EH (cell line): Measurements from ENCODE around the gene NID2.

Experiments
- DNase-seq: peaks from one replicate; pipeline ENCODE4 v3.0.0-alpha.2; 2015; ENCODE audit warnings: low read depth

The NID2 gene

GRCh38 chr14:52029881-52030280 is 39.0 kb downstream of the NID2 start:
- peak; percentile 49 for DNase-seq

GRCh38 chr14:52026901-52027300 is 42.0 kb downstream of the NID2 start:
- no peak for DNase-seq

GRCh38 chr14:52026017-52026660 is 42.7 kb downstream of the NID2 start:
- peak; percentile 49 for DNase-seq

GRCh38 chr14:52025310-52025709 is 43.5 kb downstream of the NID2 start:
- DNase-seq: peak; percentile 96

- DNase-seq: peak; percentile 85
Measured at GRCh38 chr14:52023518-52023917, 45.3 kb downstream of the NID2 start.

GRCh38 chr14:52021957-52022600 is 46.8 kb downstream of the NID2 start:
- no peak for DNase-seq

GRCh38 chr14:52020866-52021717 is 47.8 kb downstream of the NID2 start:
- no peak for DNase-seq

GRCh38 chr14:52020161-52020714 is 48.6 kb downstream of the NID2 start:
- DNase-seq: no peak

- no peak for DNase-seq
Measured at GRCh38 chr14:52018970-52019369, 49.9 kb downstream of the NID2 start.

- DNase-seq: peak; percentile 65
Measured at GRCh38 chr14:52018252-52018651, 50.6 kb downstream of the NID2 start.

GRCh38 chr14:52015411-52016030 is 53.3 kb downstream of the NID2 start:
- DNase-seq: peak; percentile 35

- no peak for DNase-seq
Measured at GRCh38 chr14:52014601-52015267, 54.1 kb downstream of the NID2 start.

GRCh38 chr14:52013984-52014600 is 54.8 kb downstream of the NID2 start:
- no peak for DNase-seq

GRCh38 chr14:52012635-52013034 is 56.2 kb downstream of the NID2 start:
- DNase-seq: no peak

- DNase-seq: no peak
Measured at GRCh38 chr14:52011523-52011922, 57.3 kb downstream of the NID2 start.

- no peak for DNase-seq
Measured at GRCh38 chr14:52010173-52010693, 58.6 kb downstream of the NID2 start.

- no peak for DNase-seq
Measured at GRCh38 chr14:52008136-52008535, 60.7 kb downstream of the NID2 start.

- no peak for DNase-seq
Measured at GRCh38 chr14:52007637-52008036, 61.2 kb downstream of the NID2 start.

GRCh38 chr14:52007211-52007610 is 61.6 kb downstream of the NID2 start:
- DNase-seq: no peak

GRCh38 chr14:52006361-52006760 is 62.5 kb downstream of the NID2 start:
- no peak for DNase-seq

- DNase-seq: no peak
Measured at GRCh38 chr14:52005625-52006024, 63.2 kb downstream of the NID2 start.
